ENCODE data around the gene DFFA. TPM values are rescaled to one million over a fixed set of nuclear protein-coding genes. Genes with fewer than 3 reads are reported as not detected.
A peak's percentile ranks its signal among the peaks of the same experiment; 100 is the strongest.

DFFA gene
- total RNA-seq, 1 experiment from 2014 or later: 94.1 TPM

DNA sequence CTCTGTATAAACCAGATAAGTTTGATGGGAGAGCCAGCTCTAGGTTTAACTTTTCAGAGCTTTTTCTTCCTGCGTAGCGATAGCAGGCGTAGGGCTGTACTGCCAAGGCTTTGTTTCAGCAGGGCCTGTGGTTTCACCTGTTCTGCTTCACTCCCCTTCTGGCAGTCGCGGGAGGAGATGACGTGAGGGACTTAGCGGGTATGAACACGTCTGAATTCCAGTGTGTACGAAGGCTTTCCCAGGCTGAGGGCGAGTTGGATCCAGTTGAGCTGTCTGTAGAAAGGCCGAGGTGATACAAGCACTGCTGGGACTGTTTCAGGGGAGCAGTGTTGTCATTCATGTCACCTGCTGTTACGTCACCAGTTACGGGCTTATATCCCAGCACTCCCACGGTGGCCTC is 23.6 kb upstream of the DFFA start:
- Histone ChIP-seq H3K23me2 (ENCODE audit: insufficient read length, low read depth, low read length, poor library complexity, severe bottlenecking) (no peaks in the 10 kb centered on the region), H2BK5ac (ENCODE audit: insufficient read length, low read length) (no peak overlapping the region), H2BK15ac (ENCODE audit: low read depth, low read length) (no peak overlapping the region), H3K9ac (ENCODE audit: extremely low read depth, insufficient read length, low read length) (no peak overlapping the region), H4K5ac (ENCODE audit: insufficient read length, low read depth, low read length) (no peak overlapping the region), H2BK120ac (ENCODE audit: low read depth, low read length, poor library complexity, severe bottlenecking) (no peak overlapping the region), H4K91ac (ENCODE audit: insufficient read length, low read depth, low read length) (no peak overlapping the region), H3T11ph (ENCODE audit: low read length) (no peak overlapping the region), H2BK20ac (ENCODE audit: low read depth, low read length, poor library complexity, severe bottlenecking) (no peak overlapping the region), H3K4me1 (ENCODE audit: insufficient read depth, low read length) (no peaks in the 10 kb centered on the region), H4K8ac (replicated peaks; ENCODE audit: insufficient read length, low read depth, low read length) (no peak overlapping the region), H3K27ac (ENCODE audit: insufficient read length, low read depth, low read length) (no peak overlapping the region), H3K79me1 (ENCODE audit: insufficient read depth, low read depth, low read length, poor library complexity, severe bottlenecking) (peaks cover 6% of the 10 kb centered on the region), H3K18ac (ENCODE audit: insufficient read length, low read depth, low read length) (peak overlapping the region; percentile 37), H3K9me3 (ENCODE audit: control insufficient read depth, low read depth, low read length) (no peaks in the 10 kb centered on the region), H3K56ac (ENCODE audit: insufficient read length, low read depth, low read length) (no peak overlapping the region), H3K79me2 (ENCODE audit: insufficient read depth, low read length) (peaks cover 2% of the 10 kb centered on the region; the same call in 1 of the 2 replicates), H3K14ac (ENCODE audit: insufficient read depth, low read length) (no peak overlapping the region), H2AK5ac (ENCODE audit: insufficient read length, low read length) (no peak overlapping the region), H3K27me3 (ENCODE audit: insufficient read depth, low read length) (no peaks in the 10 kb centered on the region), H3K4me2 (ENCODE audit: insufficient read depth, insufficient read length, low read length) (no peak overlapping the region), H2BK12ac (ENCODE audit: insufficient read length, low read depth, low read length) (no peak overlapping the region), H2AFZ (ENCODE audit: low read length) (no peak overlapping the region), H4K20me1 (ENCODE audit: control insufficient read depth, insufficient read depth, insufficient read length) (peaks cover 4% of the 10 kb centered on the region), H3K4ac (ENCODE audit: low read depth, low read length) (no peak overlapping the region), H3K23ac (ENCODE audit: insufficient read length, low read depth, low read length) (no peak overlapping the region)
- no CpG with 5 or more reads among the region's 14 CpGs for WGBS (ENCODE audit: extremely low coverage, insufficient read length, low lambda C conversion rate)
- TF ChIP-seq, protein P1, sequence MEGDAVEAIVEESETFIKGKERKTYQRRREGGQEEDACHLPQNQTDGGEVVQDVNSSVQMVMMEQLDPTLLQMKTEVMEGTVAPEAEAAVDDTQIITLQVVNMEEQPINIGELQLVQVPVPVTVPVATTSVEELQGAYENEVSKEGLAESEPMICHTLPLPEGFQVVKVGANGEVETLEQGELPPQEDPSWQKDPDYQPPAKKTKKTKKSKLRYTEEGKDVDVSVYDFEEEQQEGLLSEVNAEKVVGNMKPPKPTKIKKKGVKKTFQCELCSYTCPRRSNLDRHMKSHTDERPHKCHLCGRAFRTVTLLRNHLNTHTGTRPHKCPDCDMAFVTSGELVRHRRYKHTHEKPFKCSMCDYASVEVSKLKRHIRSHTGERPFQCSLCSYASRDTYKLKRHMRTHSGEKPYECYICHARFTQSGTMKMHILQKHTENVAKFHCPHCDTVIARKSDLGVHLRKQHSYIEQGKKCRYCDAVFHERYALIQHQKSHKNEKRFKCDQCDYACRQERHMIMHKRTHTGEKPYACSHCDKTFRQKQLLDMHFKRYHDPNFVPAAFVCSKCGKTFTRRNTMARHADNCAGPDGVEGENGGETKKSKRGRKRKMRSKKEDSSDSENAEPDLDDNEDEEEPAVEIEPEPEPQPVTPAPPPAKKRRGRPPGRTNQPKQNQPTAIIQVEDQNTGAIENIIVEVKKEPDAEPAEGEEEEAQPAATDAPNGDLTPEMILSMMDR (conservative IDR thresholded peaks at IDR 0.05): no peak
- peak overlapping the region in 2 of 3 experiments; percentile 41 to 64; a peak in 1 of 7 replicates for H3K27ac Mint-ChIP-seq
- H3K27me3 Mint-ChIP-seq (ENCODE audit: low read depth): no peaks in the 10 kb centered on the region
- peaks cover 21 to 23% of the 10 kb centered on the region in 2 experiments for H3K4me1 Mint-ChIP-seq
- no peak for DNase-seq
- H3K9me3 Mint-ChIP-seq: no peaks in the 10 kb centered on the region
- no peak overlapping the region for H3K4me3 Mint-ChIP-seq
- H3K36me3 Mint-ChIP-seq (ENCODE audit: insufficient read depth in 1 of 3, low read depth in 3 of 3): peaks cover 1 to 8% (median 5%) of the 10 kb centered on the region in 3 experiments; a peak in 2 of 7 replicates
